ENCODE data around the gene MED12L. TPM values are rescaled to one million over a fixed set of nuclear protein-coding genes. Genes with fewer than 3 reads are reported as not detected.
A peak's percentile ranks its signal among the peaks of the same experiment; 100 is the strongest.
"Not testable (repeated sequence)": the region's sequence is repeated elsewhere in the genome, so short reads cannot be mapped to it uniquely, and the experiment has no call there.

Gene MED12L
- total and polyA plus RNA-seq, 9 of the 15 experiments (the other 6 are each of a cell fraction or from before 2014, with no cell fraction given), result not detected

- Histone ChIP-seq H3K9me1 (ENCODE audit: control insufficient read depth, insufficient read depth, low read length) (no peaks in the 10 kb centered on the region), H2AFZ (ENCODE audit: low read depth, low read length) (no peak overlapping the region), H4K20me1 (replicated peaks; ENCODE audit: control insufficient read depth, insufficient read depth, low read length) (no peaks in the 10 kb centered on the region), H3K9ac (ENCODE audit: insufficient read depth in 1 of 2, low read depth in 2 of 2, low read length in 2 of 2) (no peak overlapping the region), H3K4me3 (no peak overlapping the region), H3K4me2 (ENCODE audit: insufficient read depth, low read length) (no peak overlapping the region), H3K27ac (ENCODE audit: extremely low read depth, low read depth, low read length) (no peak overlapping the region), H3K9me3 (replicated peaks; ENCODE audit: control insufficient read depth, insufficient read depth, low read depth, low read length) (no peaks in the 10 kb centered on the region), H3K36me3 (ENCODE audit: control insufficient read depth, insufficient read depth, low read length) (no peaks in the 10 kb centered on the region), H3K79me2 (ENCODE audit: control insufficient read depth, insufficient read depth, low read length) (no peaks in the 10 kb centered on the region), H3K27me3 (ENCODE audit: control insufficient read depth in 2 of 2, insufficient read depth in 2 of 2, low read length in 2 of 2) (peaks cover 0 to 5% of the 10 kb centered on the region in 2 experiments; a peak in 2 of 5 replicates), H3K4me1 (replicated peaks in 1 of 2; ENCODE audit: control insufficient read depth in 2 of 2, insufficient read depth in 2 of 2, low read length in 2 of 2) (no peaks in the 10 kb centered on the region)
- ATAC-seq (no peak), DNase-seq (ENCODE audit: extremely low read depth in 1 of 4, low spot score in 3 of 4) (no peak), FAIRE-seq (no peak)
- no TSS peak for BruUV-seq (replicated peaks)
- ChIA-PET CTCF (ENCODE audit: low intra/inter-chr PET ratio) (no interaction called here), POLR2A (interaction anchor here (1.0 kb wide), 1 partner anchor 68 kb away, joined by 3 read pairs; no protein-coding TSS in a partner anchor)
- 0% methylated on average over 4 of the region's 4 CpGs for WGBS (ENCODE audit: insufficient coverage, low coverage, missing lambda C conversion rate)
- intact Hi-C loops (cut with micrococcal nuclease) (no loop called here), in situ Hi-C loops (cut with MboI) (no loop called here)
- no peak for TF ChIP-seq TFAP4 (CRISPR knock-in tag; IDR thresholded peaks at IDR 0.05; ENCODE audit: borderline replicate concordance)
Observed at GRCh38 chr3:151076626-151077025, 8.8 kb upstream of the MED12L start.

- H3K9me3 ChIP-seq (replicated peaks; ENCODE audit: control insufficient read depth, insufficient read depth, low read depth, low read length); ATAC-seq; H3K79me2 ChIP-seq (ENCODE audit: control insufficient read depth, insufficient read depth, low read length); intact Hi-C loops (cut with micrococcal nuclease); H3K9me1 ChIP-seq (ENCODE audit: control insufficient read depth, insufficient read depth, low read length); DNase-seq (ENCODE audit: extremely low read depth in 1 of 4, low spot score in 3 of 4); H2AFZ ChIP-seq (ENCODE audit: low read depth, low read length); H3K4me3 ChIP-seq; POLR2A ChIA-PET; H3K27ac ChIP-seq (ENCODE audit: extremely low read depth, low read depth, low read length); H3K4me2 ChIP-seq (ENCODE audit: insufficient read depth, low read length); BruUV-seq (replicated peaks); CTCF ChIA-PET (ENCODE audit: low intra/inter-chr PET ratio); FAIRE-seq; H4K20me1 ChIP-seq (replicated peaks; ENCODE audit: control insufficient read depth, insufficient read depth, low read length); H3K9ac ChIP-seq (ENCODE audit: insufficient read depth in 1 of 2, low read depth in 2 of 2, low read length in 2 of 2); H3K36me3 ChIP-seq (ENCODE audit: control insufficient read depth, insufficient read depth, low read length); in situ Hi-C loops (cut with MboI): not testable (repeated sequence)
- peak; percentile 58 for TF ChIP-seq PCBP1 (IDR thresholded peaks at IDR 0.05; ENCODE audit: low read depth, low read length, poor library complexity, severe bottlenecking)
- TF ChIP-seq HNRNPK (IDR thresholded peaks at IDR 0.05; ENCODE audit: low read depth, low read length, poor library complexity, severe bottlenecking), result peak; percentile 64
- H3K4me1 ChIP-seq (replicated peaks in 1 of 2; ENCODE audit: control insufficient read depth in 2 of 2, insufficient read depth in 2 of 2, low read length in 2 of 2), result peaks cover 0 to 12% of the 10 kb centered on the region in 2 experiments; a peak in 2 of 5 replicates
- H3K27me3 ChIP-seq (ENCODE audit: control insufficient read depth in 2 of 2, insufficient read depth in 2 of 2, low read length in 2 of 2), result peaks cover 0 to 18% of the 10 kb centered on the region in 2 experiments; a peak in 4 of 5 replicates
- WGBS (ENCODE audit: insufficient coverage, low coverage, missing lambda C conversion rate), result 0% methylated on average over 1 of the region's 1 CpG
Observed at GRCh38 chr3:151081082-151081481, 4.4 kb upstream of the MED12L start.

Data from K562 (cell line).